Liver (tissue), 9 donors: ENCODE measurements around the gene GPX4. TPM values are rescaled to one million over a fixed set of nuclear protein-coding genes. Genes with fewer than 3 reads are reported as not detected.

Source experiments
- DNase-seq: peaks from one replicate; pipeline ENCODE4 v3.0.0-alpha.2; 2017; ENCODE audit warnings: low spot score
- H3K27ac ChIP-seq, 2 donors: one replicate each; pipeline ENCODE4 v1.7.0; 2013; ENCODE audit warnings: inconsistent platforms in 2 of 2, low read length in 2 of 2, control low read depth in 1 of 2, low read depth in 1 of 2, mild to moderate bottlenecking in 1 of 2
- H3K27me3 ChIP-seq, 4 donors: one replicate each; pipeline versions ENCODE4 v1.6.1 to v1.7.0; 2013; ENCODE audit warnings: low read length in 3 of 4, inconsistent platforms in 1 of 4, mild to moderate bottlenecking in 1 of 4, moderate library complexity in 1 of 4; ENCODE audit not compliant: control insufficient read depth in 4 of 4, insufficient read depth in 4 of 4
- H3K36me3 ChIP-seq, 4 donors: one replicate each; pipeline versions ENCODE4 v1.6.1 to v1.7.0; 2013; ENCODE audit warnings: low read length in 3 of 4, mild to moderate bottlenecking in 3 of 4, low read depth in 1 of 4, moderate library complexity in 1 of 4; ENCODE audit not compliant: control insufficient read depth in 4 of 4, insufficient read depth in 3 of 4
- H3K4me1 ChIP-seq, 4 donors: one replicate each; pipeline versions ENCODE4 v1.6.1 to v1.7.0; 2013; ENCODE audit warnings: low read length in 3 of 4, mild to moderate bottlenecking in 3 of 4, moderate library complexity in 1 of 4; ENCODE audit not compliant: control insufficient read depth in 4 of 4, insufficient read depth in 4 of 4
- H3K4me3 ChIP-seq, 3 donors: one replicate each; pipeline versions ENCODE4 v1.6.1 to v1.7.0; 2013; ENCODE audit warnings: low read length in 3 of 3, control low read depth in 1 of 3, low read depth in 1 of 3, mild to moderate bottlenecking in 1 of 3
- H3K9ac ChIP-seq, 2 donors: one replicate each; pipeline ENCODE4 v1.7.0; 2013; ENCODE audit warnings: low read length in 2 of 2, mild to moderate bottlenecking in 2 of 2, moderate library complexity in 2 of 2, control low read depth in 1 of 2, low read depth in 1 of 2
- H3K9me3 ChIP-seq, 4 donors: one replicate each; pipeline versions ENCODE4 v1.6.1 to v1.7.0; 2013; ENCODE audit warnings: low read length in 3 of 4; ENCODE audit not compliant: control insufficient read depth in 4 of 4
- EGR1 ChIP-seq, 2 donors: IDR thresholded peaks; 2 replicates each; pipeline ENCODE4 v1.6.1; 2016 to 2018; ENCODE audit warnings: antibody characterized with exemption in 2 of 2, low read depth in 2 of 2
- FOXA1 ChIP-seq: IDR thresholded peaks from 2 replicates; pipeline ENCODE4 v1.6.1; 2016; ENCODE audit warnings: antibody characterized with exemption
- FOXA2 ChIP-seq: IDR thresholded peaks from 2 replicates; pipeline ENCODE4 v1.6.1; 2016; ENCODE audit warnings: antibody characterized with exemption
- GABPA ChIP-seq, 2 donors: IDR thresholded peaks in 1 of 2; conservative IDR thresholded peaks in 1 of 2; 2 replicates each; pipeline ENCODE4 v1.6.1; 2016; ENCODE audit warnings: antibody characterized with exemption in 2 of 2, mild to moderate bottlenecking in 1 of 2, moderate library complexity in 1 of 2
- HNF4A ChIP-seq, 2 donors: conservative IDR thresholded peaks; 2 replicates each; pipeline ENCODE4 v1.6.1; 2016; ENCODE audit warnings: antibody characterized with exemption in 2 of 2, mild to moderate bottlenecking in 2 of 2
- HNF4G ChIP-seq: IDR thresholded peaks from 2 replicates; pipeline ENCODE4 v1.6.1; 2016; ENCODE audit warnings: antibody characterized with exemption
- JUND ChIP-seq, 2 donors: IDR thresholded peaks; 2 replicates each; pipeline ENCODE4 v1.6.1; 2016; ENCODE audit warnings: antibody characterized with exemption in 2 of 2
- NR2F2 ChIP-seq: IDR thresholded peaks from 2 replicates; pipeline ENCODE4 v1.6.1; 2016; ENCODE audit warnings: antibody characterized with exemption
- RAD21 ChIP-seq, 2 donors: IDR thresholded peaks; 2 replicates each; pipeline ENCODE4 v1.6.1; 2016; ENCODE audit warnings: antibody characterized with exemption in 2 of 2, mild to moderate bottlenecking in 2 of 2
- REST ChIP-seq: IDR thresholded peaks from 2 replicates; pipeline ENCODE4 v1.6.1; 2016; ENCODE audit warnings: antibody characterized with exemption, mild to moderate bottlenecking
- RXRA ChIP-seq, 2 donors: IDR thresholded peaks; 2 replicates each; pipeline ENCODE4 v1.6.1; 2017 to 2018; ENCODE audit warnings: antibody characterized with exemption in 2 of 2, mild to moderate bottlenecking in 1 of 2
- SP1 ChIP-seq: IDR thresholded peaks from 2 replicates; pipeline ENCODE4 v1.6.1; 2018; ENCODE audit warnings: antibody characterized with exemption, mild to moderate bottlenecking
- TAF1 ChIP-seq: conservative IDR thresholded peaks from 2 replicates; pipeline ENCODE4 v1.6.1; 2016; ENCODE audit warnings: antibody characterized with exemption, mild to moderate bottlenecking
- ZBTB33 ChIP-seq: IDR thresholded peaks from 2 replicates; pipeline ENCODE4 v1.6.1; 2016; ENCODE audit warnings: antibody characterized with exemption
- WGBS: extraction: QIAGEN DNeasy Blood & Tissue Kit; methylation state at CpG from one replicate; pipeline ENCODE4 v1.1.7; 2013; 5-methylcytosine and 5-hydroxymethylcytosine counted together
- polyA plus RNA-seq, 2 donors: library from polyadenylated mRNA; stranded (reverse) in 1 of 2; unstranded in 1 of 2; fragments of 200-250 nt in 1 of 2; fragments of >200 nt in 1 of 2; fragmentation: Nextera tagmentation in 1 of 2; extraction: Ambion mirVana in 1 of 2; gene quantifications; one replicate each; pipeline versions ENCODE4 v1.2.1 to v1.2.3, GENCODE V29; 2013 to 2015
- total RNA-seq, 2 donors: library from RNA; depleted of rRNA; stranded (reverse); fragments of >200 nt; gene quantifications; one replicate each; pipeline ENCODE4 v1.2.3, GENCODE V29; 2014
- TF ChIP-seq, protein P1 (sequence below): IDR thresholded peaks from 2 replicates; pipeline ENCODE4 v1.6.1; 2016; ENCODE audit warnings: antibody characterized with exemption
- TF ChIP-seq, protein P2 (sequence below): IDR thresholded peaks from 2 replicates; pipeline ENCODE4 v1.6.1; 2016; ENCODE audit warnings: antibody characterized with exemption
- donor health status: healthy.
- donor health status: healthy.
- donor health status: healthy.
- donor health status: healthy.
- donor health status: healthy.

GPX4 gene
- total and polyA plus RNA-seq, 4 donors = 122 to 558 (median 298) TPM

DNA sequence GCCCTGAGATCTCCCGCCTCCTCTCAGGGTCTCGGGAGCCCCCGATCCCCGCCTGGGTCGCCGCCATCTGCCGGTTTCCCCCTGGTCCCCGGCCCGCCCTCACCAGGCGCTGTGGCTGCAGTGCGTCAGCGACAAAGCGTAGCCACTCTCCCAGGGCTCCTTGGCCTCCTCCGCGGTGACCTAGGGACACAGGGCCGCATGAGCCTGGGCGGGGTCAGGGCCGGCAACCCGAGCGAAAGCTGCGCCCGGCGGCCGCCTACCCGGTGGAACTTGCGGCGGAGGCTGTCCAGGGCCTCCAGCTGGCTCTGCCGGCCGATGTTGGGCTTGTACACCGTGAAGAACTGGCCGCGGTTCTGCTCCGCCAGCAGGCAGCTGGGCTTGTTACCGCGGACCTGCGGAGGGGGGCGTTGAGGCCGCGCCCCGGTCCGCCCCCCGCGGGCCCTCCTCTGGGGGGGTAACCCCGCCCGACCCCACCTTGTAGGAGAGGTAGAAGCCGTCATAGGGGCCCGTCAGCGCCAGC, 5.3 kb downstream of the GPX4 start:
- H3K9me3 ChIP-seq = no peaks in the 10 kb centered on the region
- H3K36me3 ChIP-seq = peaks cover 6 to 45% (median 29%) of the 10 kb centered on the region in 4 donors
- H3K27ac ChIP-seq = no peak overlapping the region
- no peaks in the 10 kb centered on the region for H3K27me3 ChIP-seq
- H3K4me1 ChIP-seq = peaks cover 8 to 28% (median 24%) of the 10 kb centered on the region in 4 donors
- 92% methylated on average over 48 of the region's 48 CpGs for WGBS
- DNase-seq = no peak
- no peak for TF ChIP-seq REST
- no peak for TF ChIP-seq SP1
- TF ChIP-seq RXRA (IDR thresholded peaks at IDR 0.05) = no peak
- no peak for TF ChIP-seq TAF1
- no peak for TF ChIP-seq ZBTB33
- TF ChIP-seq, protein P1, sequence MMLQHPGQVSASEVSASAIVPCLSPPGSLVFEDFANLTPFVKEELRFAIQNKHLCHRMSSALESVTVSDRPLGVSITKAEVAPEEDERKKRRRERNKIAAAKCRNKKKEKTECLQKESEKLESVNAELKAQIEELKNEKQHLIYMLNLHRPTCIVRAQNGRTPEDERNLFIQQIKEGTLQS = no peak
- no peak for TF ChIP-seq HNF4G
- no peak for TF ChIP-seq FOXA1
- no peak for TF ChIP-seq HNF4A (conservative IDR thresholded peaks at IDR 0.05)
- no peak for TF ChIP-seq EGR1 (IDR thresholded peaks at IDR 0.05; ENCODE audit: low read depth in 2 of 2)
- TF ChIP-seq RAD21 (IDR thresholded peaks at IDR 0.05) = no peak
- TF ChIP-seq FOXA2 = no peak
- no peak for TF ChIP-seq JUND (IDR thresholded peaks at IDR 0.05)
- no peak for TF ChIP-seq NR2F2
- TF ChIP-seq, protein P2, sequence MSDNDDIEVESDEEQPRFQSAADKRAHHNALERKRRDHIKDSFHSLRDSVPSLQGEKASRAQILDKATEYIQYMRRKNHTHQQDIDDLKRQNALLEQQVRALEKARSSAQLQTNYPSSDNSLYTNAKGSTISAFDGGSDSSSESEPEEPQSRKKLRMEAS = no peak
- TF ChIP-seq GABPA (IDR thresholded peaks at IDR 0.05 in 1 of 2, conservative IDR thresholded peaks at IDR 0.05 in 1 of 2) = no peak
- no peak overlapping the region for H3K9ac ChIP-seq
- H3K4me3 ChIP-seq = no peak overlapping the region

DNA sequence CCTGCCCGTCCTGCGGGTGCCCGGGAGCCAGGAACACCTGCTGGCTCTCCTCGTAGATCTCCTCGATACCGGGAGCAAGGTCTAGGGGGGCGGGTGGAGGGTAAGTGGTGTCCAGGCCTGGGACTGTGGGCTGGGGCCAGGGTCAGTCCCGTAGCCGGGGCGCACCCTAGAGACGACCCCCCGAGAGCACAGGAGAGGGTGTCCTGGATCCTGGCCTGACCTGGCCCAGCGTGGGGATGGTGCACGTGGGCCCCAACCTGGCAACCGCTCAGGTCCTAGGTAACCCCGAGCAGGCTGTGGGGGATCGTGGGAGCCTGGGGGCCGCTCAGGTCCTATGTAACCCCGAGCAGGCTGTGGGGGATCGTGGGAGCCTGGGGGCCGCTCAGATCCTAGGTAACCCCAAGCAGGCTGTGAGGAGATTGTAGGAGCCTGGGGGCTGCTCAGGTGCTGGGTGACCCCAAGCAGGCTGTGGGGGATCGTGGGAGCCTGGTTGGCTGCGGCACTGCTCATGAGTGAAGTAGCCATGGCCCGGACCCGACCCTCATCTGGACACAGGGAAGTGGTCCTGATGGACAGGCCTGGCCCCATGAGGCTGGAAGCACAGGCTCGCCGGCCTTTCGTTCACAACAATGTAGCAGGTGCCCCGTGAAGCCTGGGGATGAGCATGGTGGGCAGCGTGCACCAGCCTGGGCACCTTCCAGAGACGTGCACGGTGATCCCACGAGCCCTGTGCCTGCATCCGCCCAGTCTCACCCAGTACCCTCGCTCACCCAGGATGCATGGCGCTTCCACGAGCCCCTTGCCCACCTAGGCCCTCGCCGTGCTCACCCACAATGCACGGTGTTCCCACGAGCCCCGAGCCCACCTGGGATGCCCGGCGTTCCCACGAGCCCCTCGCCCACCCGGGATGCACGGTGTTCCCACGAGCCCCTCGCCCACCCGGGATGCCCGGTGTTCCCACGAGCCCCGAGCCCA, 6.2 kb downstream of the GPX4 start:
- Histone ChIP-seq H3K4me3 (no peak overlapping the region), H3K4me1 (peaks cover 8 to 30% (median 26%) of the 10 kb centered on the region in 4 donors), H3K27ac (no peak overlapping the region), H3K9ac (no peak overlapping the region), H3K27me3 (no peaks in the 10 kb centered on the region), H3K36me3 (peaks cover 6 to 46% (median 29%) of the 10 kb centered on the region in 4 donors), H3K9me3 (no peaks in the 10 kb centered on the region)
- TF ChIP-seq HNF4A (conservative IDR thresholded peaks at IDR 0.05) (no peak), ZBTB33 (no peak)
- TF ChIP-seq, protein P2 = no peak
- no peak for DNase-seq
- WGBS = 94% methylated on average over 54 of the region's 54 CpGs
